Measurements from ENCODE around the gene ABHD12B.
"Not testable (repeated sequence)": the region's sequence is repeated elsewhere in the genome, so short reads cannot be mapped to it uniquely, and the experiment has no call there.

Gene ABHD12B

DNA sequence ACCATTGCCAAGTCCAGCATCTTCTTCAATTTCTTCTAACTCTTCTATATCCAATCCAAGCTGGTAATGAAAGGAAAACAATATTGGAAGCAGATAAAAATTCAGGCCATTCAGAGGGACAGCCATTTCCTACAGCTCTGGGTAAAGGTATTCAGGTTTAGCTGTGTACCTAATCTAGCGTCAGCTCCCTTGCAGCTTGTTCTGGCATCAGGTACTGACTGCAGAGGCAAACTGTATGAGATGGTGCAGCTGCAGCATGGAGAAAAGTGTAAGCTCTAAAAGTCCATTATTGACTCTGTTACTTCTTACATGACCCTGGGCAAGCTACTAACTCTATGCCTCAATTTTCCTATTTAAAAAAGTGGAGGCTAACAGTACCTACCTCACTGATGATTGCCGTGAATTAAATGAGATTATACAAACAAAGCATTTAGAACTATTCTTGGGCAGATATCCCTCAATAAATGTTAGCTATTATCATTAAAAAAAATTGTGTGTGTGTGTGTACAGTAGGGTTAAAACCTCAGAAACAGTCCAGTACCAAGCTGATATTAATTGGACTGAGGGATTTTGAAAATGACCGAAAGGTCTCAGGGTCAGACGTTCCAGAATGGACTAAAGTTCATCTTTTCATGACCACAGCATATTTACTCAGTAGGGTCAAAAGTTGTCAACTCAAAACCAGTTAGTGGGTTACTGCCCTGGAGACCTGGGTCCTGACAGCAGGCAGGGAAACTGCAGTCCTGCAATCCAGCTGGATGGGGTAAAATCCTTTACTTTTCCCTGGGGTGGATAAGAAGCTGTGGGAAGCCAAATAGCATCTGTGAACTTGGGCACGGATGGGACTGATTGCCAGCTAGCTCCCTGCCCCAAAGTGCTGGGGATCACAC, 63.5 kb downstream of the ABHD12B start:
- DNase-seq (ENCODE audit: low read depth), result no peak

DNA sequence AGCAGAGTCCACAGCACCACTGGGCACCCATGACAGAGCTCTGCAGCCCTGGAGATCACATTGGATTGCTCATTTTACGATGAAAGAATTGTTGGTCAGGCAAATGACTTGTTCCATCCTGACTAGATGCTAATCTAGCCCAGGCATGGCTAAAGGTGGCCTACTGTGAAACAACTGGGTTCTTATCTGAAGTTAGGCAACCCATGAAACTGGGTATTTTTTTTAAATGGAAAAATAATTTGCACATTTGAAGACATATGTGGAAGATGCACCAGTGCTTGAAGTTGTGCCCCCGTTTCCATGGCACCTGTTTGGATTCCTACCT, 64.1 kb downstream of the ABHD12B start:
- DNase-seq (ENCODE audit: low read depth), result no peak

DNA sequence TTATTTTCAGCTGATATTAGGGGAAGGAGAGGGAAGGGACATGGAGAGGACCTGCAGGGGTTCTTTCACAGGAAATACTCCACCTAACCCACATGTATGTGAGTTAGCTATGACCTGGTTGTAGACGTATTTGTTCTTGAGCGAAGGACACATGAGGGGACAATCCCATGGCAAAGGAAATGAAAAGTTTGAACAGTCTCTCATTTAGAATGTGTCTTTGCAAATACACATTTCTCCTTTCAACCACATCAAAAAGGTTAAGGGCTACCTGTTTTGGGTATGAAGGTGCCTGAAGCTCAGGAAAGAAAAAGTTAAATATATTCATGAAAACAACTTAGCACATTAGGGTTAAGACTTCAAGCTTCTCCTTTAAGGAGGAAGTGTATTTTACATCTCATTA, 65.0 kb downstream of the ABHD12B start:
- DNase-seq (ENCODE audit: low read depth), result no peak

DNA sequence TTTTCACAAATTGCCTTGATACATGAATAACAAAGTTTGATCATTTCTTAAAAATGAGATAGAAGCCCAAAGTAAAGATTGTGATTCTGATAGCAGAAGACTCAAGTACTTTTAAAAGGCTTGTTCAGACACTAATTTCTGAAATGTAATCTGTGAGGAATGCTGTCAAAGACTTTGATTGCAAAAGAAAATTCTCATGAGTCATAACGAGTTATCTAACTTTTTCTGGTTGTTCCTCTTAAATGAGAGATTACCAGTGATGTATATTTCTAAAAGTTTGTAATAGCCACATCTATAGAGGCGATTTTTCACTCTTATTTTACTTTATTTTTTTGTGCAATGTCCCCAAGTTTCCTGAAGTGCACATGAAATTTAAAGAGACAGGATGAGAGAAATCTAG, 65.5 kb downstream of the ABHD12B start:
- no peak for DNase-seq (ENCODE audit: low read depth)

DNA sequence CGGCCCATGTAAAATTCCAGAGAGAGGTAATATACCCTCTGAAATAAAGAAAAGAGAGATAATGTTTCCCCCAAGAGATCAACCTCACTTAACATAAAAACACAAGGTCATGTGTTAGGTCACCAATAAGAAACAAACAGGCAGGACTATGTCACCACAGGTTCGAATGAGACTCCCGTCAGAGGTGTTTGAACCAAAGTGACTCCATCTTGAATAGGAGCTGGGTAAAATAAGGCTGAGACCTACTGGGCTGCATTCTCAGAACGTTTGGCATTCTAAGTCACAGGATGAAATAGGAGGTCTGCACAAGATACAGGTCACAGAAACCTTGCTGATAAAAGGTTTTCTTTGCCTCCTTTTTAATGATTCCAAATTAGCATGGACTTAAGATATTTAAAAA, 65.9 kb downstream of the ABHD12B start:
- no peak for DNase-seq (ENCODE audit: low read depth)

DNA sequence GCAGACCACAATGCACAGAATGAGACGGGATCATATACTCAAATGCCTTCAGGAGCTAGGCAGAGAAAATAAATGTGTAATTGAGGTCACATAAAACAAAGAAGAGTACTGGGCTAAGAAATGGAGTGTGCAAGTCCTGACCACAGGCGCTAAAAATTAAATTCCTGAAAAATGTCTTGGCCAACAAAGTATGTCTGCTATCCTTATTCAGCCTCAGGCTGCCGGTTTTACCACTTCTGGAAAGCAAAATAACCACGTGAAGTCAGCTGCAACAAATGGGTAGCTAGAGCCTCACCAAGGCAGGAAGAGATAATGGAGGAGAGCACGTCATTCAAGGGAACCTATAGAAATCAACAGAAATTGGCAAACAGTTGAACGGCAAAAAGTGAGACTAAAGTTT, 69.3 kb downstream of the ABHD12B start:
- no peak for DNase-seq (ENCODE audit: low read depth)

DNA sequence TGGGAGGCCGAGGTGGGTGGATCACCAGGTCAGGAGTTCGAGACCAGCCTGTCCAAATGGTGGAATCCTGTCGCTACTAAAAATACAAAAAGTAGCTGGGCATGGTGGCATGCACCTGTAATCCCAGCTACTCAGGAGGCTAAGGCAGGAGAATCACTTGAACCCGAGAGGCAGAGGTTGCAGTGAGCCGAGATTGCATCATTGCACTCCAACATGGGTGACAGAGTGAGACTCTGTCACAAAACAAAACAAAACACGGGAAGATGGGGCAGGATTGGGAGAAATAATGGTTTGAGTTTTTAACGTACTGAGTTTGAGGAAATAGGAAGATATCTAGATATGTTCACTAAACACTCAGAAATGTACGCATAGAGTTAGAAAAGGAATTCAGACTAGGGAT, 69.8 kb downstream of the ABHD12B start:
- DNase-seq (ENCODE audit: low read depth), result not testable (repeated sequence)

DNA sequence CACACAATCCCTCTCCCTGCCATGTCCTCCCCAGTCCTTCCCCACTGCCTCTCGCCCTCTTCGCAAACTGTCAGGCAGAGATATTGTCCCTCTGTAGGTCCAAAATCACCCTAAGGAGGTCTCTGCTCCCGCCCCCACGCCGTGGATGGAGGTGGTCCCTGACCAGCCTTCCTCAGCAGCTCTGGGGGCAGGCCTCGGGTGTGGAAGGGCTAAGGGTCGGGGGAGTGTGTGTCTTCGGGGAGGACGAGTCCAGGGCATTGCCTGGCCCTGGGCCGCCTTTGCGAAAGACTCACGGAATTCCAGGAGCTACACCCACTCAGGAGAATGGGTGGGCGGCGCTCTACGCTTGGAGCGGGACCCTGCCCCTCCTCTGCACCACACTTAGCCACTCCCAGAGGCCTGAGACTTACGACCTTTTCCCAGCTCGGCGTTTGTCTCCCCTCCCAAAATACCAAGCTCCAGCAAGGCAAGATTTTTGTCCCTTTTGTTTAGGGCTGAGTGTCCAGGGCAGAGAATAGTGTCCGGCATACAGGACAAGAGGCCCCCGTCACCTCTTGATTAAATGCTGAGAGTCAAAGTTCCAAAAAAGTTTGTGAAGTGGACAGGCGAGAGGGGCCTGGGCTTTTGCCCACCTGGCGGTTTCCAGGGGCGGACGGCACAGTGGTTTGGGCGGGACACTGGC, 71.5 kb downstream of the ABHD12B start:
- no peak for DNase-seq (ENCODE audit: low read depth)

DNA sequence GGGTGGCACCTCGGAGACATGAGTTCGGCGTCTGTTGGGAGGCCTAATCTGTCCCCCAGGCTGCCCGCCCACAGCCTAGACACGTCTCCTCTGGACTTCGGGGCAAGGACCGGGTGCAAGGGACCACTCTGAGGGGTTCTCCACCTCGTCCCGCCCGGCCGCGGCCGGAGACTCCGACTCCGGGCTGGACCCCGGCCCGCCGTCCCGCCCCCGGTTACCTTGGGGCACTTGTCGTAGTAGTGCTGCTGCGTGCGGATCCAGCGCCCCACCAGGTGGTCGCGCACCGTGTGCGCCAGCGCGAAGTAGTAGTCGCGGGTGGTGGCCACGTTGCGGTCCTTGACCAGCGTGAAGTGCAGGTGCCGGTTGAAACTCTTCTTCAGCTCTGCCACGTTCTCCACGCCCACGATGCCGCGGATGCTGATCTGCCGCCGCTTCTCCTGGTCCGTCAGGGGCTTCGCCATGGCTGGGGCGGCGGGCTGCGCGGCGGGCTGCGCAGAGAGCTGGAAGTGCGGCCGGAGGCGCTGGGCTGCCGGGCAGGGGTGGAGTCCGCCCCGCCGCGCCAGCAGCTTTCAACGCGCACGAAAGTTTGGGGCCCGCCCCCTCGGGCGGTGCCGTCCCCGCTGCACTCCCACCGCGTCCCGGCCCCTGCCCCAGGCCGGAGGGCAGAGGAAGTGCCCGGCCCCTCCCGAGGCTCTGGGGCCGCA, 72.2 kb downstream of the ABHD12B start, which contains the start of gene PYGL:
Gene PYGL (minus strand): TSS at position 541 of the 704 bp plus-strand sequence. CDS start 80 bp downstream, at position 461.
- peak; percentile 16 for DNase-seq (ENCODE audit: low read depth)

DNA sequence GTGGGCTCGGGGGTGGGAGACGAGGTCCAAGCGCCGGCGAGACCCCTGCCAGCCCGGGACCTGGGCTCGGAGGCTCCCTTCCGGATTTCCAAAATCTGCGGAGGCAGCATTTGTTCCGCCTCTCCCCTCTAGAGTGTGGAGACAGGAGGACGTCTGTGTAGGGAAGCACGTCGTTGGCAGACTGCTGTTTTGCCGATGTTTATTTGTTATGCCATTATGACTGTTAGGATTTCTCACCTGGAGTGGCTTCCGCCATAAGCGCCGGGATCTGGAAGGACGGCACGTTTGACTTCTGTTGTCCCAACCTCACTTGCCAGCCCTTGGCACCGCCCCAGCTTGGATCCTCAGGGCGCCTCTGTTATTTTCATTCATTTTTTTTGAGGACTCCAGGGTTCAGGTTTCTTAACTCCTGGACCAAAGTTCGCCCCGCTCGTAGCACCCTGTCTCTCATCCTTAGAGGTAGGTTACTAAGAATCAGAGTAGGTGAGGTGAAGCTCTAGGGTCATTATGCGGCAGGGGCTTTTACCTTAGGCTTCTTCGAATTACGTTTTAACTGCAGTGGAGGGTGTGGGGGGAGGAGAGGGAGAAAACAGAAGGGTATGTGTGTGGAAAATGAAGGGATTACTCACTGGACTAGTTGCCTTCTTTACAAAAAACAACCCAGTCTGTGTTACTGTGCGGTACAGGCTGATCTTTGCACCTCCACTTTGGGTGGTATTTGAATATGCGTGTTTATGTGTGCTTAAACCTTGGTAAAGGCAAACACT, 73.0 kb downstream of the ABHD12B start:
- peak; percentile 4 for DNase-seq (ENCODE audit: low read depth)

DNA sequence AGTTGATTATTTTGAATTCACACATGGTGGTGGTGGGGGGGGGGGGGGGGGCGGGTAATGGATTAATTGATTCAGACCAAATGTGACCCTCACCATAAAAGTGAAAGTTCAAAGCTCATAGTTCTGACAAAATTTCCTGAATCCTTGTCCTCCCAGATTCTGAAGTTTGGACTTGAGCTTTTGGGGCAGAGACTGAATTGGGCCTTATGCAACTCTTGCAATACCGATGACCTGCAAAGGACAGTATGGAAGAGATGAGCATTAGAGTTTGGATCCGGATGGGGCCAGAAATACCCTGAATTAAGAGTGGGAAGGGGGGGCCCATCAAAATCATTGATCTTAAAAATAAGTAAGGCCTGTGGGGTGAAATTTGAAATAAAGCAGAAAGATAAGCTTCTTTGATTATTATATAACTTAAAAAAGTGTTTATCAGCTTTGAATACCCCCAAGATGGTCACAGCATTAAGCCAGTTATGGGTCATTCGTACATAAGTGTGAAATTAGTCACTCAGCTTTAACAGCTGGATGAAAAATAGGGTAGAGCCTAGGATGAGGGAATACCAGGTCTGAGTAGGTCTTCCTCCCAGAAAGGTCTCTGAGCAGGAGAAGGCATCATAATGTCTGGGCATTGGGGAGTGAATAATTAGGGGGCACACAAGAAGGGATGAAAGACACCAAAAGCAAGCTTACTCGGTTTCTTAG, 74.5 kb downstream of the ABHD12B start:
- no peak for DNase-seq (ENCODE audit: low read depth)

DNA sequence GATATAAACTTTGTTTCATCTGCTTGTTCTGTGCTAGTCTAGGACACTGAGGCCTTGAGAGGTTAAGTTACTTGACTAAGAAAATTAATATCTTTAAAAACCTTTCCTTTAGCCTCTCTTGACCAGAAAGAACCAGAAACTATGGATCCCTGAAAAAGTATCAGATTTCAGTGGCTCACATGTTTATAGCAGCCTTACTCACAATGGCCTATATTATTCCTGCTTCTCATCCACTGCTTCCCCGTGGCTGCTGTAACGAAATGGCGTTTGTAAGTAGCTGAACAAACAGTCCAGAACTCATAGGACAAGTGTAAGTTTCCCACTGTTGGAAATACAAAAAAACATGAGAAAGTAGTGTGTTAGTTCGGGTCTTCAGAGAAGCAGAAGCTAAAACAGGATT, 75.6 kb downstream of the ABHD12B start:
- no peak for DNase-seq (ENCODE audit: low read depth)

DNA sequence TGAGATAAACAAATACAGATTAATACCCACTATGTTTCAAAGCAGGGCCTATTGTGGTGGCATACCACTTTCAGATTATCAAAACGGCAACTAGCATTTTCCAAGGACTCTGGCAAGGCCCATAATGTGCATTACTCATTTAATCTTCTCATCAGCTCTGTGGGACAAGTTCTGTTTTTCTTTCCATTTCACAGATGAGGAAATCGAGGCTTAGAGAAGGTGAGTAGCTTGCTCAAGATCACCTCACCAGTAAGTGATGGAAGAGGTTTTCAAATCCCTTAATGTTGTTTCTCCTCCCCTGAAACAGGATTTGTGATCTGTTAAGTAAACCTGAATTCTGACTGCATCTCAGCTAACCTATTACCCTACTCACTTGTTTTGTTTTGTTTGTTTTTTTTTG, 76.4 kb downstream of the ABHD12B start:
- DNase-seq (ENCODE audit: low read depth), result no peak

DNA sequence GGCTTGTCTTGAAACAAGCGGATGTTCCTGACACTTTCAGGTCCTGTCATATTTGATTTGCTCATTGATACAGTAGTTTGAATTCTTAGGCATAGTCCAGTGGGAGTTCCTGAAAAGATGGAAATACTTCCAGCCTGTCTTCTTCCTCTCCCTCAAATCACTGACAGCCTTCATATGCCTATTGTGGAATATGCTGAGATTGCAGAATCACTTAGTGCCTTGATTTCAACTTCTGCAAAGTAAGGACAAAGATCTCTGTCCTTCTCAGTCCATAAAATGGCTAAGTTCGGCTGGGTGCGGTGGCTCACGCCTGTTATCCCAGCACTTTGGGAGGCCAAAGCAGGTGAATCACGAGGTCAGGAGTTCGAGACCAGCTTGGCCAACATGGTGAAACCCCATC, 79.2 kb downstream of the ABHD12B start:
- no peak for DNase-seq (ENCODE audit: low read depth)

DNA sequence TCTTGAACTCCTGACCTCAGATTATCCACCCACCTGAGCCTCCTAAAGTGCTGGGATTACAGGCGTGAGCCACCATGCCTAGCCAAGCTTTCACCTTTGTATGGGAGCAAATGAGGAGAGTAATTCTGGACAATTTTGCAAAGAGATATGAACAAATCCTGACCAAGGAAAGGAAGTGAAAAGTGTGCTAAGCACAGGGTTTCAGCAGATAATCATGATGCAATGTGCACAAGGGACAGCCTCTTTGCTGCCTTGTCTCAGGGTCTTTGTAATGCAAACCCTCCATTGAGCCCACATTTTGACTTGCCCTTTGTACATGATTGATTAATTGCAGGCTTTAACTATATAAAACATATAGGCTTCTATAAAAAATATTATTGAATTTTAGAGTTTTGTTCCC, 81.6 kb downstream of the ABHD12B start:
- DNase-seq (ENCODE audit: low read depth), result no peak
